Caco-2 (cell line): ENCODE measurements around the gene GIMAP1. TPM values are rescaled to one million over a fixed set of nuclear protein-coding genes. Genes with fewer than 3 reads are reported as not detected.
A peak's percentile ranks its signal among the peaks of the same experiment; 100 is the strongest.

ENCODE experiments used
- BruUV-seq: library from RNA; stranded (reverse); fragments of 400-500 nt; replicated peaks from 2 replicates; lab custom pipeline; 2021; lab: Mats Ljungman, UMichigan
- CTCF ChIA-PET: fragments of 300-600 bp; sonication (Branson Sonifier 250); formaldehyde crosslinking; loops from one replicate; lab custom pipeline; 2022; ENCODE audit warnings: antibody characterized with exemption; lab: Charles Lee
- POLR2A ChIA-PET: fragments of 300-600 bp; sonication (Branson Sonifier 250); formaldehyde crosslinking; loops from one replicate; lab custom pipeline; 2022; ENCODE audit warnings: antibody characterized with exemption; lab: Charles Lee
- DNase-seq, 2 experiments: peaks; one replicate each; pipeline versions ENCODE4 v3.0.0 to v3.0.0-alpha.2; 2020 to 2022
- H3K27me3 ChIP-seq: replicated peaks from 2 replicates; pipeline ENCODE4 v1.6.0; 2011; ENCODE audit warnings: low read length; ENCODE audit not compliant: control insufficient read depth, insufficient read depth
- H3K36me3 ChIP-seq: 2 replicates; pipeline ENCODE4 v1.5.1; 2011; ENCODE audit warnings: low read length; ENCODE audit not compliant: control insufficient read depth, insufficient read depth
- H3K4me1 ChIP-seq: fragments of 250-450 bp; sonication (Bioruptor Pico); 2 replicates; pipeline ENCODE4 v1.5.1; 2020; ENCODE audit warnings: mild to moderate bottlenecking
- H3K4me3 ChIP-seq: 2 replicates; pipeline ENCODE4 v1.5.1; 2011; ENCODE audit warnings: low read depth, mild to moderate bottlenecking, control low read depth, low read length
- H3K9me3 ChIP-seq: fragments of 250-450 bp; sonication (Bioruptor Pico); 2 replicates; pipeline ENCODE4 v1.5.1; 2020; ENCODE audit warnings: mild to moderate bottlenecking, moderate library complexity
- H3K27ac Mint-ChIP-seq: one replicate; pipeline ENCODE4 v1.8.0; 2022; ENCODE audit warnings: mixed read lengths; ENCODE audit not compliant: unreplicated experiment
- H3K27me3 Mint-ChIP-seq: one replicate; pipeline ENCODE4 v1.8.0; 2022; ENCODE audit warnings: mixed read lengths; ENCODE audit not compliant: insufficient read depth, unreplicated experiment
- H3K36me3 Mint-ChIP-seq: one replicate; pipeline ENCODE4 v1.8.0; 2022; ENCODE audit warnings: mild to moderate bottlenecking, mixed read lengths; ENCODE audit not compliant: insufficient read depth, unreplicated experiment
- H3K4me1 Mint-ChIP-seq: one replicate; pipeline ENCODE4 v1.8.0; 2022; ENCODE audit warnings: low read depth, mixed read lengths; ENCODE audit not compliant: unreplicated experiment
- H3K4me3 Mint-ChIP-seq: one replicate; pipeline ENCODE4 v1.8.0; 2022; ENCODE audit warnings: mild to moderate bottlenecking, moderate library complexity, mixed read lengths; ENCODE audit not compliant: unreplicated experiment
- H3K9me3 Mint-ChIP-seq: one replicate; pipeline ENCODE4 v1.8.0; 2022; ENCODE audit warnings: mixed read lengths; ENCODE audit not compliant: unreplicated experiment
- intact Hi-C: fragments of 100-400 bp; cut with micrococcal nuclease; formaldehyde crosslinking; loops from one replicate; pipeline ENCODE4 v1.10.0; 2022; ENCODE audit not compliant: unreplicated experiment
- total RNA-seq: library from RNA; stranded (reverse); gene quantifications from 2 replicates; pipeline ENCODE4 v1.2.3, GENCODE V29; 2022
- TF ChIP-seq, protein P1 (sequence below), 2 experiments: fragments of 200-600 bp in 1 of 2; IDR thresholded peaks; 1 replicate in 1 of 2; 2 replicates in 1 of 2; pipeline versions ENCODE4 v1.5.1 to v1.8.0; 2011 to 2022; ENCODE audit warnings: antibody characterized with exemption in 1 of 2, control low read depth in 1 of 2, inconsistent platforms in 1 of 2, low read depth in 1 of 2, low read length in 1 of 2, mild to moderate bottlenecking in 1 of 2, moderate library complexity in 1 of 2; ENCODE audit not compliant: insufficient read depth in 1 of 2, severe bottlenecking in 1 of 2, unreplicated experiment in 1 of 2

The GIMAP1 gene
- total RNA-seq, 1 experiment from 2014 or later = not detected

DNA sequence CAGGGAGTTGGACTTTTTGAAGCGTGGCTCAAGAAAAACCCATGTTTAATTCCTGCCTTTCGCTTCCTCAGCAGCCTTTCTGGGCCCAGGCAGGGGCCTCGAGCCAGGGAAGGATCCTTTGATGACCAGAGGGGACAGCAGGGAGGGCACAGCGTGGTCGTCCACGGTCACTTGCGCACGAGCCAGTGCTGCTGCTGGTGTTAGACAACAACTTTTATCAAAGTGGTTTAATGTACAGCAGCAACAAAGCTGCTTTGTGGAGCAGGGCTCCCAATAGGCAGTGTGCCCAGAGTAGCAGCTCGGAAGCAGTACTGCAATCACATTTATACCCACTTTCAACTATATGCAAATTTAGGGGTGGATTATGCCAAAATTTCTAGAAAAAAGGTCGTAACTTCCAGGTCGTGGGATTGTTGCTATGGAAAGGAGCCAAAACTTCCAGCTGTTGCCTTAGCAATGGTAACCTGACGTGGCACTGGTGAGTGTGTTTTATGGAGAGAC is 6.1 kb downstream of the GIMAP1 start:
- Mint-ChIP-seq H3K9me3 (peaks cover 14% of the 10 kb centered on the region), H3K36me3 (no peaks in the 10 kb centered on the region), H3K27me3 (peaks cover 10% of the 10 kb centered on the region), H3K4me3 (no peak overlapping the region), H3K4me1 (peaks cover 2% of the 10 kb centered on the region), H3K27ac (no peak overlapping the region)
- TF ChIP-seq, protein P1, sequence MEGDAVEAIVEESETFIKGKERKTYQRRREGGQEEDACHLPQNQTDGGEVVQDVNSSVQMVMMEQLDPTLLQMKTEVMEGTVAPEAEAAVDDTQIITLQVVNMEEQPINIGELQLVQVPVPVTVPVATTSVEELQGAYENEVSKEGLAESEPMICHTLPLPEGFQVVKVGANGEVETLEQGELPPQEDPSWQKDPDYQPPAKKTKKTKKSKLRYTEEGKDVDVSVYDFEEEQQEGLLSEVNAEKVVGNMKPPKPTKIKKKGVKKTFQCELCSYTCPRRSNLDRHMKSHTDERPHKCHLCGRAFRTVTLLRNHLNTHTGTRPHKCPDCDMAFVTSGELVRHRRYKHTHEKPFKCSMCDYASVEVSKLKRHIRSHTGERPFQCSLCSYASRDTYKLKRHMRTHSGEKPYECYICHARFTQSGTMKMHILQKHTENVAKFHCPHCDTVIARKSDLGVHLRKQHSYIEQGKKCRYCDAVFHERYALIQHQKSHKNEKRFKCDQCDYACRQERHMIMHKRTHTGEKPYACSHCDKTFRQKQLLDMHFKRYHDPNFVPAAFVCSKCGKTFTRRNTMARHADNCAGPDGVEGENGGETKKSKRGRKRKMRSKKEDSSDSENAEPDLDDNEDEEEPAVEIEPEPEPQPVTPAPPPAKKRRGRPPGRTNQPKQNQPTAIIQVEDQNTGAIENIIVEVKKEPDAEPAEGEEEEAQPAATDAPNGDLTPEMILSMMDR (IDR thresholded peaks at IDR 0.05; ENCODE audit: insufficient read depth in 1 of 2, low read depth in 1 of 2, low read length in 1 of 2, severe bottlenecking in 1 of 2, unreplicated experiment in 1 of 2) = no peak
- H3K4me1 ChIP-seq = 0 out of 2 replicates have a peak, but pooled peaks cover 3% of the 10 kb centered on the region
- no peaks in the 10 kb centered on the region for H3K9me3 ChIP-seq
- H3K36me3 ChIP-seq = no peaks in the 10 kb centered on the region
- no peak overlapping the region for H3K4me3 ChIP-seq
- no TSS peak for BruUV-seq
- ChIA-PET POLR2A (no interaction called here), CTCF (no interaction called here)
- H3K27me3 ChIP-seq = no peaks in the 10 kb centered on the region
- intact Hi-C loops = no loop called here
- DNase-seq = no peak

DNA sequence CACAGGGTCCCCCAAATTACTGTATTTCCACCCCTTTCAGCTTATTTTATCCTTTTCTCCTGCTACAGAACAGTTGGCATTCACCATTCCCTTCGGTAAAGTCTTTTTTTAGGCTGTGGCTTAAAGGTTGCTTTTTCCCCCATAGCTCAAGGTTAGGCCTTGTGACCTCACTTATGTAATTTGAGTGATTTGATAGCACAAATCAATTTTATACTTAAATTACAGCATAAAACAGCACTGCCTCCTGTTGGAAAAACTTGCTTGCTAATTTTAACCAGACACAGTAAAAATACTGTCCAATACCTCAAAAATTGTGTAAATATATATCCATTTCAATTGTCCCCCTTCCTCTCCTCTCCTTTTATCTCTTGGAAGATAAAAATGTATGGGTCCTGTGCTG is 7.1 kb downstream of the GIMAP1 start:
- H3K4me1 ChIP-seq = 0 out of 2 replicates have a peak, but pooled peaks cover 5% of the 10 kb centered on the region
- ChIA-PET CTCF (no interaction called here), POLR2A (no interaction called here)
- no peaks in the 10 kb centered on the region for H3K27me3 ChIP-seq
- H3K36me3 ChIP-seq = no peaks in the 10 kb centered on the region
- no peak for DNase-seq
- H3K9me3 ChIP-seq = peaks cover 3% of the 10 kb centered on the region; the same call in 1 of the 2 replicates
- TF ChIP-seq, protein P1 (IDR thresholded peaks at IDR 0.05; ENCODE audit: insufficient read depth in 1 of 2, low read depth in 1 of 2, low read length in 1 of 2, severe bottlenecking in 1 of 2, unreplicated experiment in 1 of 2) = no peak
- peaks cover 7% of the 10 kb centered on the region for H3K4me1 Mint-ChIP-seq
- intact Hi-C loops = no loop called here
- BruUV-seq = no TSS peak
- H3K9me3 Mint-ChIP-seq = peaks cover 24% of the 10 kb centered on the region
- peaks cover 6% of the 10 kb centered on the region for H3K27me3 Mint-ChIP-seq
- no peaks in the 10 kb centered on the region for H3K36me3 Mint-ChIP-seq
- H3K4me3 ChIP-seq = no peak overlapping the region
- no peak overlapping the region for H3K4me3 Mint-ChIP-seq
- H3K27ac Mint-ChIP-seq = no peak overlapping the region

DNA sequence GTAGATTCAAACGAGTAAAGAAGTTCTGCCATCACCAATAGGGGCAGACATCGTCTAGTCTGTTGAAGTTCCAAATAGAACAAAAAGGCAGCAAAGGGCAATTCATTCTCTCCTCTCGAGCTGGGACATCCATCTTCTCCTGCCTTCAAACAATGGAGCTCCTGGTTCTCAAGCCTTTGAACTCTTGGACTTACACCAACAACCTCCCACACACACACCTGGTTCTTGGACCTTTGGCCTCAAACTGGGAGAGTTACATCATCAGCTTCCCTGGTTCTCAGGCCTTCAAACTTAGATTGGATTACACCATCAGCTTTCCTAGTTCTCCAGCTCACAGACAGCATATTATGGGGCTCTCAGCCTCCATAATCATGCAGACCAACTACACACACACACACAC is 11.0 kb downstream of the GIMAP1 start:
- H3K36me3 ChIP-seq = no peaks in the 10 kb centered on the region
- H3K27me3 Mint-ChIP-seq = peaks cover 6% of the 10 kb centered on the region
- intact Hi-C loops = no loop called here
- H3K36me3 Mint-ChIP-seq = no peaks in the 10 kb centered on the region
- peaks cover 30% of the 10 kb centered on the region for H3K9me3 Mint-ChIP-seq
- no peak overlapping the region for H3K4me3 ChIP-seq
- peaks cover 7% of the 10 kb centered on the region for H3K4me1 Mint-ChIP-seq
- TF ChIP-seq, protein P1 (IDR thresholded peaks at IDR 0.05; ENCODE audit: insufficient read depth in 1 of 2, low read depth in 1 of 2, low read length in 1 of 2, severe bottlenecking in 1 of 2, unreplicated experiment in 1 of 2) = peak in 1 of 2 experiments; percentile 2
- CTCF ChIA-PET = interaction anchor here (0.6 kb wide), 3 partner anchors 27 to 322 kb away, joined by 3 to 5 read pairs (median 5); a partner anchor contains a TSS
- no peak overlapping the region for H3K4me3 Mint-ChIP-seq
- 0 out of 2 replicates have a peak, but pooled peaks cover 5% of the 10 kb centered on the region for H3K4me1 ChIP-seq
- POLR2A ChIA-PET = no interaction called here
- DNase-seq = peak; percentile 66 to 76
- no peaks in the 10 kb centered on the region for H3K27me3 ChIP-seq
- H3K9me3 ChIP-seq = peaks cover 7% of the 10 kb centered on the region; the same call in 1 of the 2 replicates
- H3K27ac Mint-ChIP-seq = no peak overlapping the region
- no TSS peak for BruUV-seq
